SK-N-SH treated with all-trans-retinoic acid at 6 μM for 48 hours (cell line): ENCODE results near the gene CLEC3B.

ENCODE experiments used
- ATAC-seq: fragments of 200-7000 bp; cut with Tn5 transposase; 3 replicates; pipeline ENCODE4 v1.9.1; 2020; ENCODE audit warnings: mild to moderate bottlenecking, moderate library complexity
- ARNTL ChIP-seq: fragments of 450-650 bp; formaldehyde crosslinking; IDR thresholded peaks from 2 replicates; pipeline ENCODE4 v1.5.0; 2020; ENCODE audit warnings: low read depth, mild to moderate bottlenecking, moderate library complexity, borderline replicate concordance
- BACH2 ChIP-seq: fragments of 250-450 bp; sonication (Bioruptor Pico); IDR thresholded peaks from 2 replicates; pipeline ENCODE4 v1.9.0; 2021; ENCODE audit warnings: mild to moderate bottlenecking, borderline replicate concordance
- CREB5 ChIP-seq: fragments of 250-450 bp; sonication (Bioruptor Pico); IDR thresholded peaks from 2 replicates; pipeline ENCODE4 v1.5.1; 2020; ENCODE audit warnings: low read depth, mild to moderate bottlenecking, moderate library complexity
- CSDC2 ChIP-seq: fragments of 250-450 bp; sonication (Bioruptor Pico); IDR thresholded peaks from 2 replicates; pipeline ENCODE4 v1.5.0; 2020; ENCODE audit warnings: mild to moderate bottlenecking, moderate library complexity
- CSRNP3 ChIP-seq: fragments of 250-450 bp; sonication (Bioruptor Pico); IDR thresholded peaks from 2 replicates; pipeline ENCODE4 v1.5.1; 2021; ENCODE audit warnings: mild to moderate bottlenecking, moderate library complexity
- ESRRG ChIP-seq: fragments of 250-450 bp; sonication (Bioruptor Pico); IDR thresholded peaks from 2 replicates; pipeline ENCODE4 v1.6.1; 2021; ENCODE audit warnings: mild to moderate bottlenecking
- GLIS3 ChIP-seq: fragments of 250-450 bp; sonication (Bioruptor Pico); IDR thresholded peaks from 2 replicates; pipeline ENCODE4 v1.5.0; 2020; ENCODE audit warnings: mild to moderate bottlenecking, moderate library complexity
- ISL1 ChIP-seq: fragments of 250-450 bp; sonication (Bioruptor Pico); IDR thresholded peaks from 2 replicates; pipeline ENCODE4 v2.1.2; 2022; ENCODE audit warnings: mild to moderate bottlenecking, moderate library complexity
- OSR1 ChIP-seq: fragments of 250-450 bp; sonication (Bioruptor Pico); IDR thresholded peaks from 2 replicates; pipeline ENCODE4 v1.8.0; 2022; ENCODE audit warnings: moderate library complexity, mild to moderate bottlenecking, inconsistent platforms
- PATZ1 ChIP-seq: fragments of 250-450 bp; sonication (Bioruptor Pico); IDR thresholded peaks from 2 replicates; pipeline ENCODE4 v1.8.0; 2020; ENCODE audit warnings: mild to moderate bottlenecking, moderate library complexity, borderline replicate concordance
- POU6F1 ChIP-seq: fragments of 250-450 bp; sonication (Bioruptor Pico); IDR thresholded peaks from 2 replicates; pipeline ENCODE4 v1.8.0; 2021; ENCODE audit warnings: low read depth, mild to moderate bottlenecking, moderate library complexity, borderline replicate concordance
- PPARA ChIP-seq: fragments of 250-450 bp; sonication (Bioruptor Pico); IDR thresholded peaks from 2 replicates; pipeline ENCODE4 v1.5.0; 2020; ENCODE audit warnings: mild to moderate bottlenecking, borderline replicate concordance
- RARB ChIP-seq: fragments of 250-450 bp; sonication (Bioruptor Pico); IDR thresholded peaks from 2 replicates; pipeline ENCODE4 v1.8.0; 2021; ENCODE audit warnings: mild to moderate bottlenecking, moderate library complexity
- SNAI2 ChIP-seq: fragments of 250-450 bp; sonication (Bioruptor Pico); IDR thresholded peaks from 2 replicates; pipeline ENCODE4 v1.5.0; 2020; ENCODE audit warnings: mild to moderate bottlenecking, moderate library complexity
- TCF4 ChIP-seq: fragments of 250-450 bp; sonication (Bioruptor Pico); IDR thresholded peaks from 2 replicates; pipeline ENCODE4 v1.8.0; 2021; ENCODE audit warnings: mild to moderate bottlenecking, moderate library complexity, borderline replicate concordance
- TOX ChIP-seq: fragments of 250-450 bp; sonication (Bioruptor Pico); IDR thresholded peaks from 2 replicates; pipeline ENCODE4 v1.8.0; 2021; ENCODE audit warnings: mild to moderate bottlenecking, moderate library complexity, borderline replicate concordance
- TSHZ2 ChIP-seq: fragments of 250-450 bp; sonication (Bioruptor Pico); IDR thresholded peaks from 2 replicates; pipeline ENCODE4 v1.5.0; 2020; ENCODE audit warnings: mild to moderate bottlenecking, moderate library complexity
- ZC3H10 ChIP-seq: fragments of 250-450 bp; sonication (Bioruptor Pico); IDR thresholded peaks from 2 replicates; pipeline ENCODE4 v1.5.1; 2021; ENCODE audit warnings: mild to moderate bottlenecking, moderate library complexity
- ZFP3 ChIP-seq: fragments of 250-450 bp; sonication (Bioruptor Pico); IDR thresholded peaks from 2 replicates; pipeline ENCODE4 v1.5.0; 2020; ENCODE audit warnings: mild to moderate bottlenecking, moderate library complexity
- ZFP30 ChIP-seq: fragments of 450-650 bp; formaldehyde crosslinking; IDR thresholded peaks from 2 replicates; pipeline ENCODE4 v1.5.0; 2022; ENCODE audit warnings: mild to moderate bottlenecking, moderate library complexity
- ZNF565 ChIP-seq: fragments of 450-650 bp; formaldehyde crosslinking; conservative IDR thresholded peaks from 2 replicates; pipeline ENCODE4 v1.5.0; 2020; ENCODE audit warnings: low read depth, mild to moderate bottlenecking, moderate library complexity
- ZNF70 ChIP-seq: fragments of 450-650 bp; formaldehyde crosslinking; IDR thresholded peaks from 2 replicates; pipeline ENCODE4 v1.5.0; 2020; ENCODE audit warnings: mild to moderate bottlenecking, moderate library complexity

Gene CLEC3B

GRCh38 chr3:45066109-45066801, 40.2 kb downstream of the CLEC3B start:
- TF ChIP-seq ESRRG (CRISPR knock-in tag), result no peak
- TF ChIP-seq, all 23 proteins: peak for 0
- no peak for ATAC-seq

GRCh38 chr3:45067486-45067885, 41.4 kb downstream of the CLEC3B start:
- TF ChIP-seq ZFP30 (CRISPR knock-in tag), result no peak
- ATAC-seq, result no peak

GRCh38 chr3:45067941-45068340, 41.8 kb downstream of the CLEC3B start:
- no peak for ATAC-seq
- TF ChIP-seq ESRRG (CRISPR knock-in tag) (no peak), ZNF565 (CRISPR knock-in tag) (no peak), ZC3H10 (CRISPR knock-in tag) (no peak), ZFP3 (CRISPR knock-in tag) (no peak), CSDC2 (no peak), POU6F1 (CRISPR knock-in tag) (no peak), OSR1 (CRISPR knock-in tag) (no peak), TSHZ2 (CRISPR knock-in tag) (no peak), RARB (CRISPR knock-in tag) (no peak), TCF4 (CRISPR knock-in tag) (no peak), CSRNP3 (CRISPR knock-in tag) (no peak), ZFP30 (CRISPR knock-in tag) (no peak), BACH2 (CRISPR knock-in tag) (no peak), PATZ1 (CRISPR knock-in tag) (no peak), CREB5 (CRISPR knock-in tag) (no peak), TOX (CRISPR knock-in tag) (no peak), ISL1 (CRISPR knock-in tag) (no peak), ZNF70 (CRISPR knock-in tag) (no peak), SNAI2 (CRISPR knock-in tag) (no peak)
- TF ChIP-seq, all 23 proteins: peak for 0

GRCh38 chr3:45071075-45071474, 45.0 kb downstream of the CLEC3B start:
- no peak for ATAC-seq
- TF ChIP-seq TOX (CRISPR knock-in tag), result no peak
- no peak for TF ChIP-seq ARNTL (CRISPR knock-in tag)
- TF ChIP-seq TSHZ2 (CRISPR knock-in tag), result no peak
- no peak for TF ChIP-seq RARB (CRISPR knock-in tag)
- TF ChIP-seq ZNF565 (CRISPR knock-in tag), result no peak
- no peak for TF ChIP-seq BACH2 (CRISPR knock-in tag)
- no peak for TF ChIP-seq PPARA
- TF ChIP-seq ZFP30 (CRISPR knock-in tag), result no peak
- no peak for TF ChIP-seq OSR1 (CRISPR knock-in tag)
- no peak for TF ChIP-seq ISL1 (CRISPR knock-in tag)
- TF ChIP-seq CSRNP3 (CRISPR knock-in tag), result no peak
- no peak for TF ChIP-seq GLIS3 (CRISPR knock-in tag)
- TF ChIP-seq CSDC2, result no peak
